GM19468 (cell line): ENCODE results near the gene PLEKHM2.

ENCODE experiments used
- ATAC-seq: cut with Tn5 transposase; IDR thresholded peaks from one replicate; pipeline ENCODE4 v1.9.1; 2021; ENCODE audit warnings: mild to moderate bottlenecking, moderate library complexity, moderate number of reproducible peaks; ENCODE audit not compliant: unreplicated experiment; ENCODE audit errors: extremely low read depth

Gene PLEKHM2

GRCh38 chr1:15723631-15724246, 39.6 kb downstream of the PLEKHM2 start:
- no peak for ATAC-seq

- no peak for ATAC-seq
Observed at GRCh38 chr1:15724949-15725880, 41.1 kb downstream of the PLEKHM2 start.

GRCh38 chr1:15726508-15726907, 42.4 kb downstream of the PLEKHM2 start:
- ATAC-seq: no peak

- ATAC-seq: no peak
Observed at GRCh38 chr1:15727021-15727420, 42.9 kb downstream of the PLEKHM2 start.

GRCh38 chr1:15727424-15727823, 43.3 kb downstream of the PLEKHM2 start:
- ATAC-seq: no peak

- no peak for ATAC-seq
Observed at GRCh38 chr1:15727866-15728534, 43.9 kb downstream of the PLEKHM2 start.

- ATAC-seq: no peak
Observed at GRCh38 chr1:15728937-15729657, 45.0 kb downstream of the PLEKHM2 start.

- ATAC-seq: no peak
Observed at GRCh38 chr1:15730423-15730822, 46.3 kb downstream of the PLEKHM2 start.

GRCh38 chr1:15730936-15731335, 46.8 kb downstream of the PLEKHM2 start:
- no peak for ATAC-seq

GRCh38 chr1:15731735-15732685, 47.9 kb downstream of the PLEKHM2 start:
- ATAC-seq: no peak

- no peak for ATAC-seq
Observed at GRCh38 chr1:15732686-15733081, 48.6 kb downstream of the PLEKHM2 start.

- no peak for ATAC-seq
Observed at GRCh38 chr1:15733218-15733725, 49.2 kb downstream of the PLEKHM2 start.

- ATAC-seq: no peak
Observed at GRCh38 chr1:15733726-15734226, 49.7 kb downstream of the PLEKHM2 start.

GRCh38 chr1:15734296-15734695, 50.2 kb downstream of the PLEKHM2 start:
- no peak for ATAC-seq

GRCh38 chr1:15734901-15735300, 50.8 kb downstream of the PLEKHM2 start:
- ATAC-seq: no peak

GRCh38 chr1:15735304-15736037, 51.4 kb downstream of the PLEKHM2 start:
- no peak for ATAC-seq

- ATAC-seq: no peak
Observed at GRCh38 chr1:15736038-15736891, 52.1 kb downstream of the PLEKHM2 start, which contains the start of gene SLC25A34. Gene SLC25A34, plus strand, starts transcription at chr1:15736258. Its CDS starts 228 bp downstream, at chr1:15736486.
